Stimulated activated CD4-positive, alpha-beta T cell treated with anti-CD3 and anti-CD28 coated beads, TNF-alpha, amount 100 ng/mL, for 1 hour (primary cell): Measurements from ENCODE around the gene TRIM52.

Experiments
- DNase-seq, 3 donors: peaks; one replicate each; pipeline ENCODE4 v3.0.0-alpha.2; 2020; ENCODE audit warnings: low read depth in 3 of 3, low spot score in 1 of 3

Gene TRIM52

DNA sequence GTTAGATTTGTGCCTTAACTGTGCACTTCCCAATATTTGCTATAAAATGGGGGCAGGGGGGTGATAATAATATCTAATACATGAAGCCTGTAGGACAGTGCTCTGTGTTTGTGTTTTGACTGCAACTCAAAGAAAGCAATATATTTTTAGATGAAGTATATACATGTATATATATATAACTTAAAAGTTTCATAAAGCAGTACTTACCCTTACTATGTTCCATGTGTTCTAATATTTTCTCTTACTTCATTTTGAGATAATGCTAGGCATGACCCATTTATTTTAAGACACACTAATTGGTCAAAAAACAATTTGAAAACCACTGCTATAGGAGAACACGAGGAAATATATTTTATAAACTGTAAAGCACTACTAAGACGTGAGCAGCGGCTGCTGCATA is 2.4 kb downstream of the TRIM52 start:
- no peak for DNase-seq

DNA sequence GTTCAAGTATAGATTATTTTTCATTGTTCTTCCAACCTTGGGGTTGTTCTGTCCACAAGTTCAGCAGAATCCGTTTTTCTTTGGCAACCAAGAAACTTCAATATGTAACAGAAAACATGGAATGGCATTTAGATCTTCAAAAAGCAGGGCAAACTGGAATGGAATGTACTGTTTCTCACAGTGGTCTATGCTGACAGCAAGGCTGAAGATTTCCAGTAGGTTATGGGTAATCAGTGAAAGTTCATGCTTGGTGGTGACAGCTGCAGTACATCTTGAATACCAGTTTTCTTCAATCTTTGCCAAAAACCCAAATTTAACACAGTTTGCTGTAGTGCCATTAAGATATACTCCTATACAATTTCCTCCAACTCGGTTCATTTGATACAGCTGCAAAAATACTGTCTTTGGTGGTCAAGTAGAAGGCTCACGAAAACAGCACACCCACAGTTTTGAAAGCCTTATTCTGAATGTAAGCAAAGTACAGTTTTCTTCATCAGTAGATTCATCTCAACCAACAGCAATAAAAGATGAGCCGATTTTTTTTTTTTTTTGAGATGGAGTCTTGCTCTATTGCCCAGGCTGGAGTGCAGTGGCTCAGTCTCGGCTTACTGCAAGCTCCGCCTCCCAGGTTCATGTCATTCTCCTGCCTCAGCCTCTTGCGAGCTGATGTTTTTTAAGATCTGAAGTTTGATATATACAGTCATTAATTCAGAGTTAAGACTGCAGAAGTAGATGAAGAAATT is 4.9 kb downstream of the TRIM52 start:
- no peak for DNase-seq

DNA sequence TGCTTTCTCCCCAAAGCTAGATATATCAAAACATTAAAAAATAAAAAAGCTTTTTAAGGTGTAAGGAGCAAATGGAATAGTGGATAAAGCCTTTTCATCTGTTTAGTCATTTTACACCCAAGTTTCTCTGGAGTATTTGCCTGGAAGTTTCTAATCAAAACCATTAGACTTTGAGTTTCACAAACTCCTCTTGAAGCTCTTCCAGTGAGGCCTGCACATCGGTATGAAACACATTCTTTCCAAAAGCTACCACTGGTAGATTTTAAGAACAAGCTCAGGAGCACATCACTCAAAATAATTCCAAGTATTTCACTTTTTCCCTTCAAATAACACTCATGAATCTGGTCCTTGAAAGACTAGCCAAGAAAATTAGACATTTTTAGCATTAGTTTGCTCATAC is 5.7 kb downstream of the TRIM52 start:
- no peak for DNase-seq

- DNase-seq = no peak
Observed at GRCh38 chr5:181248277-181248676, 12.7 kb downstream of the TRIM52 start.

- peak in 2 of 3 donors; percentile 40 to 59 for DNase-seq
Observed at GRCh38 chr5:181246276-181247049, 14.5 kb downstream of the TRIM52 start.

DNA sequence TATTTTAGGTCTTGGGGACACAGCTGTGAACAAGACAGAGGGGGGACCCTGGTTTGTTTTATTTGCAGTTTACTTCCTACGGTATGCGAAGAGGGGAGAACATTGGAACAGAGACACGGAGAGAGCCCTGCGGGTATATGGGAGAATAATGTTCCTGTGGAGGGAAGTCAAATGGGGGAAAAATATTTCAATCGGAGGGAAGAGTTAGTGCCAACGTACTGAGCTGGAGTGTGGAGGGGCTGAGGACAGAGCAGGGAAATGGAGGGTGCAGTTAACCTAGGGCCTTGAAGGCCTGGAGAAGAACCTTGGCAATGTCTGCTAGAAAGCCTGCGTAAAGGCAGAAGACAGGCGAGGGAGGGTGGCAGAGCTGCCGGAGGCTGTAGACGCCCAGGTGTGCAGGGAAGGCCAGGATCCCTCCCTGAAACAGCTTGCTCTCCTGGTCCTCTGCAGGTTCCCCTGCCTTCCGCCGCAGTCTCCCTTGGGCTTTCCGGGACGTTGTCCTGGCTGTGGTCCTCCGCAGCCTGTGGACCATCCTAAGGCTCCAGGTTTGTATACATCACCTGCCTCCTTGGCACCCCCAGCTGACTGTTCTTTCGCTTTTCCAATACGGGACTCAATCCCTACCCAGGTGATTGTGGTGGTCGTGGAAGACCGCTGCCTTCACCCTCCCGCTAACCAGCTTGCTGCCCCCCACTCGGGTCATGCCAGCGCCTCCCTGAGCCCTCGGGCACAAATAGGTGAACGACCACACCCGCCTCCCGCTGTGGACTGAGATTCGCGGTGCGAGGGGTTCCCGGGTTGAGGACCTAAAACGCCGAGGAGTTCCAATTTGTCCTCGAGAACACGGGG is 15.3 kb downstream of the TRIM52 start:
- DNase-seq = no peak

GRCh38 chr5:181243564-181244343 is 17.2 kb downstream of the TRIM52 start, which contains the start of gene RACK1:
Gene RACK1, minus strand, starts transcription at chr5:181243906. Its CDS starts 106 bp downstream, at chr5:181243800.
- DNase-seq = peak; percentile 72 to 78 (median 74)

DNA sequence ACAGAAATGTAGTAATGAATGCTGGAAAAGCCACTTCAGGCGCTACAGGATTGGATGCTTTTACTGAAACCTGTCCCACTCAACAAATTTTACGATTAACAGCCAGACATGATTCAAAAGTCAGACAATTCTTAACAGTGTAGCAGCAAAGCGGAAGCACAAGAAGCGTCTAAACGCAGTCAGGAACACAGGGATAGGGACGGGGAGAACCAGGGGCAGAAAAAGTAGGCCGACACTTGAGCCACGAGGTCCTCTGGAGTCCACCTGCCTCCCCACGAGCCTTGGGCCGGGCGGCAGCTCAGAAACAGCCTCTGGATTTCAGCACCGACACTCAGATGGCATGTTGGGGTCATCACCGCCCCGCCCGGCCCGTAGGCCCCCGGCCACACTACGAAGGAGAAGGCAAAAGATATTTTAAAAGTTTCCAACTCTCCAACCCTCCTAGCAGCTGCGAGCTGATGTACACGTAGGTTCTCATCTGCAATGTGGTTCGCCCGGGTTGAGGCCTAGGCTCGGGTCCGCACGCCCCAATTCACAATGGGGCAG is 17.9 kb downstream of the TRIM52 start:
- no peak for DNase-seq

- no peak for DNase-seq
Observed at GRCh38 chr5:181242031-181242451, 18.9 kb downstream of the TRIM52 start.

- no peak for DNase-seq
Observed at GRCh38 chr5:181241393-181241975, 19.5 kb downstream of the TRIM52 start.

DNA sequence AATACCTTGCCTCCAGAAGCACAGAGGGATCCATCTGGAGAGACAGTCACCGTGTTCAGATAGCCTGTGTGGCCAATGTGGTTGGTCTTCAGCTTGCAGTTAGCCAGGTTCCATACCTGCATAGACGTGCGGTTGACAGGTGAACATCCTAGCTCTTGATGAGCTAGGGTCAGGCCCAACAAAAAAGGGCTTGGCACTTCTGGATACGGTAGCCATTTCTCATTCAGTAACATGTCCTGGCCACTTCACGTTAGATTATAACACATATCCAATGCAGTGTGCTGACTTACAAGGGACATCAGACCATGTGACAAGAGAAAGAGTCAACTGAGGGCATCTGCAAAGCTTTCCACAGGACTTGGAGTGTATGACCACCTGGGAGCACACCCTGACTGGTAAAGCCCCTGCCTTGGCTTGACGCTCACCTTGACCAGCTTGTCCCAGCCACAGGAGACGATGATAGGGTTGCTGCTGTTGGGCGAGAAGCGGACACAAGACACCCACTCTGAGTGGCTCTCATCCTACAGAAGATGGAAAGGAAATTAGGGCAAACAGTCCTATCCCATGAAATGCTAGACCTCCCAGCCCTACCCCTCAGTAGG is 21.8 kb downstream of the TRIM52 start:
- DNase-seq = no peak

DNA sequence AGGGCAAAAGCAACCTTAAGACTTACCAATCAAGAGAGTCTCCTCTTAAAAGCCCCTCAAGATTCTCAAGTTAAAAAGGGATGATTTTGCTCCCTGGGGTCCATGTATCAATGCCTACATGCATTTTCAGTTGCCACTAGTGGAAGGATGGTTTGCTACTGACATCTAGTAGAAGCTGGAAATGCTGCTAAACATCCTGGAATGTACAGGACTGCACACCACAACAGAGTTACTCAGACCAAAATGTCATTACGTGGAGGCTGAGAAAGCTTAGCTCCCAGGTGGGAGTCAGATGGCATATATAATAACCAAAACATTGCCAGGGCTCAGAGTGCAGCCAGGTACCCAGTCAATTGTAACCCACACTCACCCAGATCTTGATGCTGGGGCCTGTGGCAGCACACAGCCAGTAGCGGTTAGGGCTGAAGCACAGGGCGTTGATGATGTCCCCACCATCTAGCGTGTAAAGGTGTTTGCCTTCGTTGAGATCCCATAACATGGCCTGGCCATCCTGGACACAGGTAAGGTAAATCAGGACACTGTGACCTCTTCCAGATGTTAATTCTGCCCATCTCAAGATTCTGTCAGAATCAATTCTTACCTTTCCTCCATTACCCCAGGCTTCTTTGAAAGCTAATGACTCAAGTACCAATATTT is 23.1 kb downstream of the TRIM52 start:
- DNase-seq = no peak

- no peak for DNase-seq
Observed at GRCh38 chr5:181236954-181237641, 23.8 kb downstream of the TRIM52 start.

- DNase-seq = no peak
Observed at GRCh38 chr5:181236471-181236870, 24.5 kb downstream of the TRIM52 start.

DNA sequence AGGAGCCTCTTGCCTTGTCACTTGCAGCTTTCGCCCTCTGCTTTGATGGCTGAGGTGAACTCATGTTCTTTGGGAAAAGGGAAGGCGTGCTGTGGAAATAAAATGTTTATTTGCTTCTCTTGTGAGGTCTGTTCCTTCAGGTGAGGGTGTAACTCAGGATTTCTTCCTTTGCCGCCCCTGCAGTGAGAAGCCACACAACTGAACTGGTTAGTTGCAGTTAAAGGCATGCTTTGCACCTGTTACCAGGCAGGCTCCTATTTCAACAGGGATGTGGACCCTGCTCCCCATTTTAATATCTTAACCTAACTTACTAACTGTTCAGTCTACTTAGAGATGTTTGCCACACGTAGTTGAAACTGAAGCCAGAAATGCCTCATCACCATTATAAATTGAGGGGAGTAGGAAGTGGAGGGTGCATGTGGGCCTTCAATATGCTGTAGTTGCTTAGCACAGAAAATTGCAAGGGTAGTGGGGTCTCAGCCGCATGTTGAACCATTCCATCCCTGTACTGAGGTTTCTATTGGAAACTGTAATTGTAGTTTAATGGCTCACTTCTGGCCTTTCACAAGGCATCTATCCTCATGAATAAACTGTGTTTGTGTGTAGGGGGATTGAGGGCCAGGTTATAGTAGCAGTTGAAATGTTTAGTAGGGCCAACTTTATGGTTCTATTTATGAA is 25.1 kb downstream of the TRIM52 start:
- no peak for DNase-seq

- no peak for DNase-seq
Observed at GRCh38 chr5:181235323-181235688, 25.6 kb downstream of the TRIM52 start.

DNA sequence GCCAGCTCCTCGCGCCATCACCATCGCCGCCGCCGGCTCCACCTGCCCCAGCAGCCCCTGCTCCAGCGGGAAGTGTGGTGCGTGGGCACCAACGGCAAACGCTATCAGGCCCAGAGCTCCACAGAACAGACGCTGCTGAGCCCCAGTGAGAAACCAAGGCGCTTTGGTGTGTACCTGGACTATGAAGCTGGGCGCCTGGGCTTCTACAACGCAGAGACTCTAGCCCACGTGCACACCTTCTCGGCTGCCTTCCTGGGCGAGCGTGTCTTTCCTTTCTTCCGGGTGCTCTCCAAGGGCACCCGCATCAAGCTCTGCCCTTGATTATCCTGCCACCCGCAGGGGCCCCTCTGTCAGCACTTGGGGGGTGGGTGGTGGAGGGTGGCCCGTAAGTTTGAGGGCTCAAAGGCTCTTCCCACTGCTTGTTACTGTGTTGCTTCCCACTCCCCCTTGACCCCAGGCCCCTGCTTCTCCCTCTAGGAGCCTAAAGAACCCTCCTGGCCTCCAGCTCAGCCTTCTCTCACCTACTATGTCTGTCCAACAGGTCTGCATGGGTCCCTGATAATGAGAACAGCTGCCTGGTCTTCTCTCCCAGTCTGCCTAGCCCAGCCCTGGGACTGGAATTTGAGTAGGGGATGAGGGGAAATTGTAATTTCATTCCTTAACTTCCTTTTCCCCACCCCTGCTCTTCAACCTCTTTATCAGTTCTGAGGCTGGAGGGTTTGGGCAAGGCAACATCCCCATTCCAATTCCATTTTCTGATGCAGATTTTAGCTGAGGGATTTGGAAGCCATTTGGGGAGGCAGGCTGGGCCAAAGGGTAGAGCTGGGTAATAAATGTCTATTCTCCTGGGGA is 26.3 kb downstream of the TRIM52 start:
- no peak for DNase-seq
